ENCODE data around the gene PSMB5. TPM values are rescaled to one million over a fixed set of nuclear protein-coding genes. Genes with fewer than 3 reads are reported as not detected.
A peak's percentile ranks its signal among the peaks of the same experiment; 100 is the strongest.

PSMB5 gene
- total RNA-seq, 1 donor from 2014 or later: 92.8 TPM

GRCh38 chr14:22981090-22981875 is 53.4 kb downstream of the PSMB5 start:
- TF ChIP-seq POLR2AphosphoS5 (IDR thresholded peaks at IDR 0.05; ENCODE audit: insufficient read depth in 1 of 2, low read depth in 1 of 2): no peak
- no peak for TF ChIP-seq POLR2A (IDR thresholded peaks at IDR 0.05)
- no peak for TF ChIP-seq CTCF (IDR thresholded peaks at IDR 0.05)
- Histone ChIP-seq H3K4me1 (peaks cover 40% of the 10 kb centered on the region), H3K4me3 (peak overlapping the region; percentile 61 to 64), H3K36me3 (no peaks in the 10 kb centered on the region), H3K9me3 (no peaks in the 10 kb centered on the region), H3K27me3 (no peaks in the 10 kb centered on the region), H3K27ac (peak overlapping the region; percentile 89)
- intact Hi-C loops (cut with DNase I): loop anchor here (5.0 kb wide), 1 partner anchor 49 kb away; no protein-coding TSS in a partner anchor
- DNase-seq (ENCODE audit: extremely low spot score in 2 of 2): no peak

- no peaks in the 10 kb centered on the region for H3K27me3 ChIP-seq
- H3K9me3 ChIP-seq: no peaks in the 10 kb centered on the region
- H3K4me3 ChIP-seq: peak overlapping the region; percentile 61 to 64
- H3K27ac ChIP-seq: peak overlapping the region; percentile 89
- peaks cover 40% of the 10 kb centered on the region for H3K4me1 ChIP-seq
- TF ChIP-seq POLR2AphosphoS5 (IDR thresholded peaks at IDR 0.05; ENCODE audit: insufficient read depth in 1 of 2, low read depth in 1 of 2) (peak in 1 of 2 donors; percentile 56), POLR2A (IDR thresholded peaks at IDR 0.05) (no peak)
- intact Hi-C loops (cut with DNase I): loop anchor here (5.0 kb wide), 1 partner anchor 48 kb away; no protein-coding TSS in a partner anchor
- no peak for DNase-seq (ENCODE audit: extremely low spot score in 2 of 2)
- H3K36me3 ChIP-seq: peaks cover 0 to 4% of the 10 kb centered on the region in 2 donors
Measured at GRCh38 chr14:22980672-22981089, 54.0 kb downstream of the PSMB5 start.

GRCh38 chr14:22979748-22980392 is 54.8 kb downstream of the PSMB5 start:
- H3K4me1 ChIP-seq: peaks cover 40% of the 10 kb centered on the region
- intact Hi-C loops (cut with DNase I): loop anchor here (5.0 kb wide), 2 partner anchors 48 to 1917 kb away; no protein-coding TSS in a partner anchor

GRCh38 chr14:22978981-22979671 is 55.6 kb downstream of the PSMB5 start:
- intact Hi-C loops (cut with DNase I): loop anchor here (5.0 kb wide), 1 partner anchor 1918 kb away; no protein-coding TSS in a partner anchor
- H3K4me3 ChIP-seq: peak overlapping the region in 1 of 2 donors; percentile 64
- TF ChIP-seq CTCF (IDR thresholded peaks at IDR 0.05) (no peak), POLR2AphosphoS5 (IDR thresholded peaks at IDR 0.05; ENCODE audit: insufficient read depth in 1 of 2, low read depth in 1 of 2) (peak in 1 of 2 donors; percentile 50), POLR2A (IDR thresholded peaks at IDR 0.05) (no peak)

More at GRCh38 chr14:22979748-22980392, 54.8 kb downstream of the PSMB5 start:
- no peak for DNase-seq (ENCODE audit: extremely low spot score in 2 of 2)
- H3K27ac ChIP-seq: peak overlapping the region; percentile 89
- peak overlapping the region; percentile 61 to 64 for H3K4me3 ChIP-seq
- H3K9me3 ChIP-seq: no peaks in the 10 kb centered on the region
- TF ChIP-seq CTCF (IDR thresholded peaks at IDR 0.05) (no peak), POLR2A (IDR thresholded peaks at IDR 0.05) (no peak), POLR2AphosphoS5 (IDR thresholded peaks at IDR 0.05; ENCODE audit: insufficient read depth in 1 of 2, low read depth in 1 of 2) (no peak)
- peaks cover 0 to 9% of the 10 kb centered on the region in 2 donors for H3K36me3 ChIP-seq
- no peaks in the 10 kb centered on the region for H3K27me3 ChIP-seq

GRCh38 chr14:22978487-22978837 is 56.2 kb downstream of the PSMB5 start:
- no peaks in the 10 kb centered on the region for H3K9me3 ChIP-seq
- H3K4me3 ChIP-seq: peak overlapping the region in 1 of 2 donors; percentile 64
- TF ChIP-seq POLR2AphosphoS5 (IDR thresholded peaks at IDR 0.05; ENCODE audit: insufficient read depth in 1 of 2, low read depth in 1 of 2) (no peak), POLR2A (IDR thresholded peaks at IDR 0.05) (no peak), CTCF (IDR thresholded peaks at IDR 0.05) (no peak)
- DNase-seq (ENCODE audit: extremely low spot score in 2 of 2): no peak
- H3K4me1 ChIP-seq: peaks cover 52% of the 10 kb centered on the region
- intact Hi-C loops (cut with DNase I): loop anchor here (5.0 kb wide), 1 partner anchor 1919 kb away; no protein-coding TSS in a partner anchor
- H3K36me3 ChIP-seq: peaks cover 0 to 20% of the 10 kb centered on the region in 2 donors
- H3K27me3 ChIP-seq: no peaks in the 10 kb centered on the region
- peak overlapping the region; percentile 89 for H3K27ac ChIP-seq

More at GRCh38 chr14:22978981-22979671, 55.6 kb downstream of the PSMB5 start:
- DNase-seq (ENCODE audit: extremely low spot score in 2 of 2): no peak
- H3K27ac ChIP-seq: peak overlapping the region; percentile 89
- no peaks in the 10 kb centered on the region for H3K9me3 ChIP-seq
- peaks cover 47% of the 10 kb centered on the region for H3K4me1 ChIP-seq
- peaks cover 0 to 17% of the 10 kb centered on the region in 2 donors for H3K36me3 ChIP-seq
- H3K27me3 ChIP-seq: no peaks in the 10 kb centered on the region
